Upper lobe of left lung (tissue), 4 donors: ENCODE data around the gene RFTN1.

ENCODE experiments used
- EP300 ChIP-seq, 4 donors: sonication (generic); formaldehyde crosslinking; IDR thresholded peaks; one replicate each; pipeline ENCODE4 v1.5.1; 2017; ENCODE audit warnings: antibody characterized with exemption in 4 of 4, control low read depth in 2 of 4
- POLR2A ChIP-seq, 4 donors: fragments of 450-650 bp; IDR thresholded peaks; one replicate each; pipeline ENCODE4 v1.5.1; 2016 to 2017; ENCODE audit warnings: antibody characterized with exemption in 4 of 4, mild to moderate bottlenecking in 2 of 4
- POLR2AphosphoS5 ChIP-seq, 2 donors: sonication (generic); formaldehyde crosslinking; IDR thresholded peaks; one replicate each; pipeline ENCODE4 v1.5.1; 2017; ENCODE audit warnings: antibody characterized with exemption in 2 of 2
- TF ChIP-seq, protein P1 (sequence below), 6 experiments: fragments of 450-650 bp in 4 of 6; fragments of 200-600 bp in 2 of 6; sonication (generic) in 2 of 6; IDR thresholded peaks; one replicate each; pipeline ENCODE4 v1.5.1; 2016 to 2019; ENCODE audit warnings: antibody characterized with exemption in 6 of 6

DNA sequence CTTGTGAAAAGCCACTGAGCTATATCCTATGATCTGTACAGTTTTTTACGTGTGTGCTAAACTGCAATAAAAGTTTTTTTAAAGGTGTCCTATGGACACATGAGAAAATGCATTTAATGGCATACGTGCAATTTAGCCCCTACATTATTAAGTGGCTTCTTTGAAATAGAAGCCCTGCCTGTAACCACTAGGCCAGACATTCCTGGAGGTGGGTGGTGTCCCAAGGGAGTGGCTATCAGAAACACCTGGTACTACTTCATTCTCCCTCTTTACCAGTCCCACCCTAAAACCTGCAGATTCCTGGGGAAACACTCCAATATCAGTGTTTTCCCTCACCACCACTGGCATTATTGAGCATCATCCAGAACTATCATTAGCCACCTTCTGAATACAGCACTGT lies 148.5 kb downstream of the RFTN1 start:
- TF ChIP-seq POLR2A (IDR thresholded peaks at IDR 0.05) (no peak), POLR2AphosphoS5 (IDR thresholded peaks at IDR 0.05) (no peak), EP300 (IDR thresholded peaks at IDR 0.05) (no peak)
- TF ChIP-seq, protein P1, sequence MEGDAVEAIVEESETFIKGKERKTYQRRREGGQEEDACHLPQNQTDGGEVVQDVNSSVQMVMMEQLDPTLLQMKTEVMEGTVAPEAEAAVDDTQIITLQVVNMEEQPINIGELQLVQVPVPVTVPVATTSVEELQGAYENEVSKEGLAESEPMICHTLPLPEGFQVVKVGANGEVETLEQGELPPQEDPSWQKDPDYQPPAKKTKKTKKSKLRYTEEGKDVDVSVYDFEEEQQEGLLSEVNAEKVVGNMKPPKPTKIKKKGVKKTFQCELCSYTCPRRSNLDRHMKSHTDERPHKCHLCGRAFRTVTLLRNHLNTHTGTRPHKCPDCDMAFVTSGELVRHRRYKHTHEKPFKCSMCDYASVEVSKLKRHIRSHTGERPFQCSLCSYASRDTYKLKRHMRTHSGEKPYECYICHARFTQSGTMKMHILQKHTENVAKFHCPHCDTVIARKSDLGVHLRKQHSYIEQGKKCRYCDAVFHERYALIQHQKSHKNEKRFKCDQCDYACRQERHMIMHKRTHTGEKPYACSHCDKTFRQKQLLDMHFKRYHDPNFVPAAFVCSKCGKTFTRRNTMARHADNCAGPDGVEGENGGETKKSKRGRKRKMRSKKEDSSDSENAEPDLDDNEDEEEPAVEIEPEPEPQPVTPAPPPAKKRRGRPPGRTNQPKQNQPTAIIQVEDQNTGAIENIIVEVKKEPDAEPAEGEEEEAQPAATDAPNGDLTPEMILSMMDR (IDR thresholded peaks at IDR 0.05): no peak
